Fibroblast of mammary gland (primary cell): ENCODE results near the gene SLC12A9.
"Not testable (repeated sequence)": the region's sequence is repeated elsewhere in the genome, so short reads cannot be mapped to it uniquely, and the experiment has no call there.

ENCODE experiments used
- DNase-seq: peaks from one replicate; pipeline ENCODE4 v3.0.0-alpha.2; 2010; ENCODE audit warnings: low read depth
- H3K4me3 ChIP-seq: 2 replicates; pipeline ENCODE4 v1.5.1; 2011; ENCODE audit warnings: low read depth, mild to moderate bottlenecking, low read length, moderate library complexity; ENCODE audit not compliant: control insufficient read depth
- TF ChIP-seq, protein P1 (sequence below): conservative IDR thresholded peaks from 2 replicates; pipeline ENCODE4 v1.5.1; 2011; ENCODE audit warnings: low read depth, low read length, inconsistent platforms; ENCODE audit not compliant: control insufficient read depth, insufficient read depth

SLC12A9 gene

DNA sequence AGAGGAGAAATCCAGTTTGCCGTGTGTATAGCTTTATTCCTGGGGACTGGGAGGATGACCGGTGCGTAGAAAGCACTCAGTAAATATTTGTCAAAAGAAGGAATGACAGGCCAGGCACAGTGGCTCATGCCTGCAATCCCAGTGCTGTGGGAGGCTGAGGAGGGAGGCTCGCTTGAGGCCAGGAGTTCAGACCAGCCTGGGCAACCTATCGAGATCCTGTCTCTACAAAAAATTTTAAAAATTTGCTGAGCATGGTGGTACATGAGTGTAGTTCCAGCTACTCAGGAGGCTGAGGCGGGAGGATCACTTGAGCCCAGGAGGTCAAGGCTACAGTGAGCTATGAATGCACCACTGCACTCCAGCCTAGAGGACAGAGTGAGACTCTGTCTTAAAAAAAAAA is 41.0 kb upstream of the SLC12A9 start:
- no peak for DNase-seq
- H3K4me3 ChIP-seq: no peak overlapping the region
- TF ChIP-seq, protein P1, sequence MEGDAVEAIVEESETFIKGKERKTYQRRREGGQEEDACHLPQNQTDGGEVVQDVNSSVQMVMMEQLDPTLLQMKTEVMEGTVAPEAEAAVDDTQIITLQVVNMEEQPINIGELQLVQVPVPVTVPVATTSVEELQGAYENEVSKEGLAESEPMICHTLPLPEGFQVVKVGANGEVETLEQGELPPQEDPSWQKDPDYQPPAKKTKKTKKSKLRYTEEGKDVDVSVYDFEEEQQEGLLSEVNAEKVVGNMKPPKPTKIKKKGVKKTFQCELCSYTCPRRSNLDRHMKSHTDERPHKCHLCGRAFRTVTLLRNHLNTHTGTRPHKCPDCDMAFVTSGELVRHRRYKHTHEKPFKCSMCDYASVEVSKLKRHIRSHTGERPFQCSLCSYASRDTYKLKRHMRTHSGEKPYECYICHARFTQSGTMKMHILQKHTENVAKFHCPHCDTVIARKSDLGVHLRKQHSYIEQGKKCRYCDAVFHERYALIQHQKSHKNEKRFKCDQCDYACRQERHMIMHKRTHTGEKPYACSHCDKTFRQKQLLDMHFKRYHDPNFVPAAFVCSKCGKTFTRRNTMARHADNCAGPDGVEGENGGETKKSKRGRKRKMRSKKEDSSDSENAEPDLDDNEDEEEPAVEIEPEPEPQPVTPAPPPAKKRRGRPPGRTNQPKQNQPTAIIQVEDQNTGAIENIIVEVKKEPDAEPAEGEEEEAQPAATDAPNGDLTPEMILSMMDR: no peak

DNA sequence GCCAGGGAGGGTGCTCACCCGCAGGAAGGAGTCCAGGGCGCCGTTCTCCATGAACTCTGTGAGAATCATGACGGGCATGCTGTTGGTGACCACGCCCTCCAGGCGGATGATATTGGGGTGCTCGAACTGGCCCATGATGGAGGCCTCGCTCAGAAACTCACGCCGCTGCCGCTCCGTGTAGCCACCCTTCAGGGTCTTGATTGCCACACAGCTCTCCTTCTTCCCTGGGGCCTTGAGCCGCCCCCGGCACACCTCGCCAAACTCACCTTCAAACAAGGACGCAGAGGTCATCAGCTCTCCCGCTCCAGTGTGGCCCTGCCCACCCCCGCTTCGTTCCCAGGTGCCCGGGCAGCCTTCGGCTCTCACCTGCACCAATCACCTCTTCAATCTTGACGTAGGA is 39.8 kb upstream of the SLC12A9 start:
- DNase-seq: no peak
- no peak overlapping the region for H3K4me3 ChIP-seq
- TF ChIP-seq, protein P1: no peak

DNA sequence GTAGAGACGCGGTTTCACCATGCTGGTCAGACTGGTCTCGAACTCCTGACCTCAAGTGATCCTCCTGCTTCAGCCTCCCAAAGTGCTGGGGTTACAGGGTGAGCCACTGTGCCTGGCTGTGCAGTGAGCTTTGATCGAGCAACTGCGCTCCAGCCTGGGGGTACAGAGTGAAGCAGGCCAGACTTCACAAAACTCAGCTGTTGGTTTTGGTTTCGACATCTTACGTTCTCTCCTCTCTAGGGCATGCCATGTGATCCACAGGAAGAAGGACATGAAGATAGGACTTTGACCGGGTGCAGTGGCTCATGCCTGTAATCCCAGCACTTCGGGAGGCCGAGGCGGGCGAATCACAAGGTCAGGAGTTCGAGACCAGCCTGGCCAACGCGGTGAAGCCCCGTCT is 36.0 kb upstream of the SLC12A9 start:
- DNase-seq, H3K4me3 ChIP-seq: not testable (repeated sequence)

DNA sequence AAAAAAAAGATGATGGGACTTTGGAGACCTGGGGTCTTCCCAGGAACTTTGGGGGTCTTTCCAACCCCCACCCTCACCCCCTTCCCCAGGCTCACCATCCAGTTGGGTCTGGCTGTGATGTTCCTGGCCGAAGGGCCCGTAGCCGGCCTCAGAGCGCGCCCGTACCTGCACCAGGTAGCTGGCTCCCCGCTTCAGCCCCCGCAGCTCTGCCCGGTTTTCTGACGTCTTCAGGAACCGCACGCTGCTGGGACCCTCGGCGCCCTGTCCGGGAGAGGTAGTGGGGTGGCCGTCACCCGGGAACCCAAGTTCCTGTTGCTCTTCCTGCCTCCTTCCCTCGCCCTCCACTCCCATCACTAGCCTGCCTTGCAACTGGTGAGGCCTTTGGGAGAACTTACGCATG is 35.4 kb upstream of the SLC12A9 start:
- DNase-seq: no peak
- TF ChIP-seq, protein P1: no peak
- no peak overlapping the region for H3K4me3 ChIP-seq

- TF ChIP-seq, protein P1: no peak
- no peak for DNase-seq
- H3K4me3 ChIP-seq: no peak overlapping the region
These were observed 34.1 kb upstream of the SLC12A9 start for GRCh38 chr7:100818366-100818765.

GRCh38 chr7:100818825-100819224 is 33.7 kb upstream of the SLC12A9 start:
- TF ChIP-seq, protein P1: no peak
- no peak for DNase-seq

DNA sequence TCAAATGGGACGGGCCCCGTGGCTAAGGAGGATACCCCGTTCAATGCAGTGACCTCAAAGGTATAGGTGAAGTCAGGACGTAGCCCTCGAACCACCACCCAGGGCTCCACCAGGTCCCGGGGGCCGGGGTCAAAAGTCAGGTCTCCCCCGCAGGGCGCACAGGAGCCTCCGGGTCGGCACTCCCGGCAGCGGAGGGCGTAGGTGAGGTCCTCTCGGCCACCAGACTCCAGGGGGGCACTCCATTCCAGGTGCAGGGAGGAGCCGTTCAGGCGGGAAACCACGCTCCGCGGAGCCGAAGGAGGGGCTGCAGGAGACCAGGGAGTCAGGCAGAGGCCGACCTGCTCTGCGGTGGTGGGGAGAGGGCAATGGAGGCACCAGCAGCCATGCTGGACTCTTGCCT is 32.9 kb upstream of the SLC12A9 start:
- DNase-seq: no peak
- no peak overlapping the region for H3K4me3 ChIP-seq
- TF ChIP-seq, protein P1: no peak

More at GRCh38 chr7:100818825-100819224, 33.7 kb upstream of the SLC12A9 start:
- H3K4me3 ChIP-seq: no peak overlapping the region
